CD1c-positive myeloid dendritic cell (primary cell): Measurements from ENCODE around the gene AJAP1.
"Not testable (repeated sequence)": the region's sequence is repeated elsewhere in the genome, so short reads cannot be mapped to it uniquely, and the experiment has no call there.

Experiments
- DNase-seq: peaks from one replicate; pipeline ENCODE4 v3.0.0-alpha.2; 2016; ENCODE audit errors: extremely low spot score

AJAP1 gene

DNA sequence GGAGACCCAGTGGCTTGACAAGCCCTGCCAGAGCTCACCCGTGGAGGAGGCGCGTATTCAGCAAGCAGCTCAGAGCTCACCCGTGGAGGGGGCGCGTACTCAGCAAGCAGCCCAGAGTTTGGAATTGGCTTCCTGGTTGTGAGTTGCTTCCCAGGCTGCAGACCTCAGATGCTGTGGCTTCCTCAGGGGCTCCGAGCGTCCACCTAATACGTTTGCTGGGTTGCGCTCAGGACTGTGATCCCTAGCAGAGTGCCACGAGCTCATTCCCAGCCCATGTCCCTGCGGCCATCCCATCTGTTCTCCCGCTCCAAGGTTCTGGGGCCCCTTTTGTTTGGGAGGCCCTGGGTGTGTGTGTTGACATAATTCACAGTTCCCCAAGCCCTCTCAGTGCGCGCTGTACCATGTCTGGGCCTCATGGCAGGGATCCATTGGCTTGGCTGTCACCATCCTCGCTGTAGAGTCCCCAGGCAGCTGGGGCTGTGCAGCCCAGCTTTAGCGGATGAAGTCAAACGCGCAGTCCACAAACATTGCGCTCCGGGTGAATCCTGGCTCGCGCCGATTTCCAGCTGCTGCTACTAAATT is 3.6 kb downstream of the AJAP1 start:
- DNase-seq = no peak

DNA sequence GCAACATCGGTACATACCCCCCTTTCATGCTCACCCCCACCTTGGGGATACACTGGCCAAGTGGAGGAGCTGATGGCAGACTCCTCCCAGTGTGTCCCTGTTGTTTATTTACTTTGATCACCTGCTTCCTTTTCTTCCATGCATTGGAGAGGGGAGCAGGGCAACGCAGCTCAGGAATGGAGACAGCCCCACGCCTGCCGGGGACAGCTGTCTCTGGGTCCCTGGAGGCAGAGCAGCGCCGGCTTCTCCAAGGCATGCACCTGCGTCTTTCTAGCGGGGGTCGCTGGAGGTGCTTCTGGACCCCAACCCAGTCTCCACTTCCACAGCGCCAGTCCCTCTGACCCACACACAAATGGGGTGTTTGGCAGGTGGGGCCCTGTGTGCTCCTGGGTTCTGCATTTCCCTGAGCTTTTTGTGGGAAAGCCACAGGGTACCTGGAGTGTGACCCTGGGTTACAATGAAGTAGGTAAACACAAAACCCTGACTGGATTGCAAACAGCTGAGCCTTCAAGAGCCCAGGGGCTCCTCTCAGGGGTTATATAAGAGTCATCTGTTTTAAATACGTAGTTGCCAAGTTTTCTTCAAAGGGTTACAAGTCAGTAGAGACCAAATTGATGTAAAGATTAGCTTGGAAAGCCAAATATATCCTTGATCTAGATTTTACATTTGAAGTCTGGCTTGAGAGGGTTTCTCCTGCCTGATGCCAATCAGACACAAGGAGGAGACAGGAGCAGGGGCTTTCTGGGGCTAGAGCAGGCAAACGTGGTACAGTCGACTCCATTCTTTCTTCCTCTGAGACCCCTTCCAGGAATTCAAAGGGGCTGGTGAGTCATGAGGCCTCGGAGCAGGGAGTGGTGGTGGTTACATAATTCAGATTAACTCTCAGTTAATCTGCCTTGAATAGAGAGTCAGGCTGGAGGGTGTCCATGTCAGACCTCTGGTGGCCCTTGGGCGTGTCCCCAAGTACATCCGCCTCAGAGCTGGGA is 4.5 kb downstream of the AJAP1 start:
- no peak for DNase-seq

- DNase-seq = no peak
These were observed 6.6 kb downstream of the AJAP1 start for GRCh38 chr1:4660917-4661594.

DNA sequence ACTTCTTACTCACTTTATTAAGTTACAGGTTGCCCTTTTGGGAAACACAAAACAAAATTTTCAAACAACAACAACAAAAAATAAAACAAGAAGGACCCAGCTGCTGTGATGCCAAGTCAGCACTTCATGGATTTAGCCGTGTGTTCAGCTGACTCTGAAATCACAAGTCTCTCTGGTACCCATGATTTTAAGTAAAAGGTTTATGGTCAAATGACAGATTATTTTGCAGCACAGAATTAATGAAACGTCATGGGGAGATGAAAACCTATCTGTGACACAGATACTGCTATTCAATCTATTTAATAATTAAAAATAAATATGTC is 7.1 kb downstream of the AJAP1 start:
- DNase-seq = no peak

- no peak for DNase-seq
These were observed 7.8 kb downstream of the AJAP1 start for GRCh38 chr1:4662168-4662567.

- no peak for DNase-seq
These were observed 8.3 kb downstream of the AJAP1 start for GRCh38 chr1:4662723-4663122.

DNA sequence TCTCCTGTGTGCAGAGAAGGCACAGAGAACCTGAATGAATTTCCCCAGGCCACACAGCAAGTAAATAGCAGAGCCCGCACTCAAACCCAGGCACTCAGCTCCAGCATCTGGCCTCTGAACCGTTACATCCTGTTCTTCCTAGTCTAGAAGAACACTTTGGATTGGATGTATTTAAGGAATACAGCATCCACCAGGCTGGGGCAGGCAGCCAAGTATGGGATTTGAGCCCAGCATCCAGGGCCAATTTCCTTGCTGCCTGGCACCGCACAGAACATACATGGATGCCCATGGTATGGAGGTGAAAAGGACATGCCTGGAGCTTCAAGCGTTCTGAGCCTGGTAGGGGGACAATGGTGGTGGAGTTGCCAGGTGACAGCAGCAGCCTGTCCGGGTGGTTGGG is 9.7 kb downstream of the AJAP1 start:
- DNase-seq = no peak

DNA sequence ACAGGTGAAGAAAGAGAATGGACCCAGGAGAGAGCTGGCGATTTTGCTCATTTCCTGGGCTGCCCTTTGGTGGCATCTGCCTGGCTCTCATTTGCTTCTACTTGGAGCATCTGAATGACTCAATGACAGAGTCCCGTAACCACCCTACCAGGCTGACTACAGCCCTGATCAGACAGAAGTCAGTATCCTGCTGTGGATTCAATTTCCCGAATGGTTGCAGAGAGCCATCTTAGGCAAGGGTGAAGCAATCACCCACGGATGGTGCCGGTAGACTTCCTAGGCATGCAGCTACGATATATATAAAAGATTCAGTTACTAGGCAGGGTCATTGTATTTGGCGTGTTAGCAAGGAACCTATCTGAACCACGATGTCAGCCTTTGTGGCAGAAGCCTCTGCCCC is 10.2 kb downstream of the AJAP1 start:
- no peak for DNase-seq

DNA sequence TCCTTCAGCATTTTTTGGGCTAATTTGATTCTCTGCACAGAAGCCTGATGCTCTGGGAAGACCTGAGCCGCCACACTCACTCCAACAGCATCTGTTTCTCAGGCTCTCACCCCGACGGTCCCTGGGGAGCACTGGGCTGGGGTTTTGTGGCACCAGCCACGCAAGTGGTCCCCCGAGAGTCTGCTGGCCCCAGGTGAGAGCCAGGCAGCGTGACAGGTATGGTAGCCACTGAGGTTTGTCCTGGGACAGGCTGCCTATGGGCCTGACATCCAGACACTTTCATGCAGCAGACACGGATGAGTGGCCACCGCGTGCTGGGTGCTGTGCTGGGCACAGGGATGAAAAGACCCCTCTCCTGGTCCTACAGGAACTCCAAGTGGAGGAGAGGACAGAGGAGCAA is 11.0 kb downstream of the AJAP1 start:
- DNase-seq = no peak

GRCh38 chr1:4666683-4667082 is 12.3 kb downstream of the AJAP1 start:
- not testable (repeated sequence) for DNase-seq

- no peak for DNase-seq
These were observed 14.6 kb downstream of the AJAP1 start for GRCh38 chr1:4668743-4669700.

GRCh38 chr1:4670265-4670664 is 15.9 kb downstream of the AJAP1 start:
- DNase-seq = no peak

DNA sequence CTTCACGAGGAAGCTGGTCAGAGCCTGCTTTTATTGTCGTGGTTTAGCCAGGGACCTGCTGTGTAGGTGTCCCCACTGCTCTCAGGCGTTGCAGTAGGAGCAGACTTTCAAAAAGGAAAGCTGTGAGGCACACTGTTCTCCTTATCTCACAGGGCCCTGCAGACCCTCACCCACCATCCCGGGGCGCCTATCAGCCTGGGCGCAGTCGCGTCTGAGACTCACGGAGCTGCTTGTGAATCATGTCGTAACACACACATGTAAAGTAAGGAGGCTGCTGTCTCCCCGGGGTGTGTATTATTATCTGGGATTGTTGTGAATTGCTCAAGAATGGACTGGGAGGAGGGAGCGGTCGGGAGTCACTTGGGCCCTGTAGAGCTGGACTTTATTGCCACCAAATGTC is 17.4 kb downstream of the AJAP1 start:
- no peak for DNase-seq

GRCh38 chr1:4673494-4673893 is 19.1 kb downstream of the AJAP1 start:
- no peak for DNase-seq

DNA sequence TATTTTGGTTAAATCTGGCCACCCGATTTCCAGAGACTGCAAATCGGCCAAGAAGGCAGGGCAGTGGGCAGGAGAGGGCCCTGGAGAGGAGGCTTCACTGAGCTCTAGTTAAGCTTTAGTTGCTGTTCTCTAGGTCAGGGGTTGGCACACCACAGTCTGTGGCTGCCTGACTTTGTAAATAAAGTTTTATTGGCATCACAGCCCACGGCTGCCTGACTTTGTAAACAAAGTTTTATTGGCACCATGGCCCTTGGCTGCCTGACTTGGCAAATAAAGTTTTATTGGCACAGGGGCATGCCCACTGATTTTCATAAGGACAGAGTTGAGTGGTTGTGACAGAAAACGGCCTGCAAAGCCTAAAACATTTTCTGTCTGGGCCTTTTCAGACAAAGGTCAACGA is 19.7 kb downstream of the AJAP1 start:
- DNase-seq = no peak

- DNase-seq = no peak
These were observed 20.3 kb downstream of the AJAP1 start for GRCh38 chr1:4674676-4675075.

- no peak for DNase-seq
These were observed 21.2 kb downstream of the AJAP1 start for GRCh38 chr1:4675454-4676186.

- no peak for DNase-seq
These were observed 21.8 kb downstream of the AJAP1 start for GRCh38 chr1:4676253-4676652.

- DNase-seq = no peak
These were observed 23.2 kb downstream of the AJAP1 start for GRCh38 chr1:4677608-4678007.

GRCh38 chr1:4678066-4678717 is 23.8 kb downstream of the AJAP1 start:
- DNase-seq = no peak

- no peak for DNase-seq
These were observed 26.6 kb downstream of the AJAP1 start for GRCh38 chr1:4681026-4681425.
